Spleen (tissue), 11 donors: ENCODE data around the gene YJU2. TPM values are rescaled to one million over a fixed set of nuclear protein-coding genes. Genes with fewer than 3 reads are reported as not detected.
"Not testable (repeated sequence)": the region's sequence is repeated elsewhere in the genome, so short reads cannot be mapped to it uniquely, and the experiment has no call there.

Experiments used
- DNase-seq: peaks from one replicate; pipeline ENCODE4 v3.0.0-alpha.2; 2020
- H3K27ac ChIP-seq, 8 donors: fragments of 200-600 bp; sonication (generic) in 7 of 8; 1 replicate in 4 of 8; 2 replicates in 4 of 8; pipeline versions ENCODE4 v1.5.0 to v1.8.0; 2016 to 2021; ENCODE audit warnings: inconsistent platforms in 4 of 8, mild to moderate bottlenecking in 4 of 8, moderate library complexity in 1 of 8
- H3K27me3 ChIP-seq, 7 donors: fragments of 200-600 bp; sonication (generic) in 6 of 7; replicated peaks in 1 of 7; 1 replicate in 4 of 7; 2 replicates in 3 of 7; pipeline versions ENCODE4 v1.5.0 to v1.8.0; 2016 to 2021; ENCODE audit warnings: inconsistent platforms in 3 of 7, mild to moderate bottlenecking in 1 of 7
- H3K36me3 ChIP-seq, 6 donors: fragments of 200-600 bp; sonication (generic) in 5 of 6; 1 replicate in 4 of 6; 2 replicates in 2 of 6; pipeline versions ENCODE4 v1.5.0 to v1.8.0; 2016 to 2021; ENCODE audit warnings: inconsistent platforms in 2 of 6
- H3K4me1 ChIP-seq, 6 donors: fragments of 200-600 bp; sonication (generic) in 5 of 6; 1 replicate in 3 of 6; 2 replicates in 3 of 6; pipeline versions ENCODE4 v1.5.0 to v1.8.0; 2016 to 2021; ENCODE audit warnings: inconsistent platforms in 3 of 6
- H3K4me3 ChIP-seq, 8 donors: fragments of 200-600 bp; sonication (generic) in 7 of 8; 1 replicate in 4 of 8; 2 replicates in 4 of 8; pipeline versions ENCODE4 v1.5.0 to v1.8.0; 2016 to 2021; ENCODE audit warnings: inconsistent platforms in 4 of 8, mild to moderate bottlenecking in 4 of 8, moderate library complexity in 2 of 8
- H3K9me3 ChIP-seq, 8 donors: fragments of 200-600 bp; sonication (generic) in 7 of 8; 1 replicate in 4 of 8; 2 replicates in 4 of 8; pipeline versions ENCODE4 v1.5.0 to v1.8.0; 2016 to 2021; ENCODE audit warnings: inconsistent platforms in 4 of 8
- POLR2A ChIP-seq, 3 donors: fragments of 450-650 bp; IDR thresholded peaks; one replicate each; pipeline ENCODE4 v1.5.1; 2017; ENCODE audit warnings: antibody characterized with exemption in 3 of 3, mild to moderate bottlenecking in 1 of 3
- POLR2AphosphoS5 ChIP-seq, 3 donors: sonication (generic); formaldehyde crosslinking; IDR thresholded peaks; one replicate each; pipeline ENCODE4 v1.5.1; 2017; ENCODE audit warnings: antibody characterized with exemption in 3 of 3
- WGBS, 5 donors: extraction: QIAGEN DNeasy Blood & Tissue Kit in 3 of 5; methylation state at CpG; one replicate each; pipeline versions ENCODE4 v1.1.5 to v1.1.7; 2013 to 2018; 5-methylcytosine and 5-hydroxymethylcytosine counted together
- intact Hi-C: fragments of 100-400 bp; cut with DNase I; formaldehyde crosslinking; loops from one replicate; pipeline ENCODE4 v1.15.0; 2023; ENCODE audit warnings: low total_unique reads
- polyA plus RNA-seq, 3 donors: library from polyadenylated mRNA; stranded (reverse); fragments of 200-250 nt; gene quantifications; one replicate each; pipeline ENCODE4 v1.2.1, GENCODE V29; 2013
- total RNA-seq, 7 donors: library from RNA; depleted of rRNA in 3 of 7; stranded (reverse); fragments of >200 nt in 3 of 7; fragmentation: NEBNext Ultra II Directional in 4 of 7; extraction: Animal tissue kit (Norgen Biotek cat#: 25700) in 4 of 7; gene quantifications; one replicate each; pipeline versions ENCODE4 v1.1.0 to v1.2.1, GENCODE V29; 2016 to 2021
- TF ChIP-seq, protein P1 (sequence below), 11 experiments: fragments of 200-600 bp in 7 of 11; fragments of 450-650 bp in 4 of 11; sonication (generic) in 4 of 11; IDR thresholded peaks in 8 of 11; conservative IDR thresholded peaks in 3 of 11; 1 replicate in 7 of 11; 2 replicates in 4 of 11; pipeline versions ENCODE4 v1.4.0 to v1.8.0; 2016 to 2021; ENCODE audit warnings: antibody characterized with exemption in 11 of 11, inconsistent platforms in 4 of 11, mild to moderate bottlenecking in 1 of 11
- donor health status: healthy with polysubstance abuse.
- donor health status: DM: no; HTN: no; CAD: no; lungs with moderate emphysema.
- donor health status: DM: no; HTN: no; CAD: no.
- donor health status: Bipolar disorder and iron deficiency.
- donor health status: healthy.
- donor health status: DM: no; HTN: no; CAD: no.
- donor health status: DM: yes; HTN: yes; CAD: no.

The YJU2 gene
- total and polyA plus RNA-seq, 10 donors: 17.4 to 34.0 (median 22.5) TPM

DNA sequence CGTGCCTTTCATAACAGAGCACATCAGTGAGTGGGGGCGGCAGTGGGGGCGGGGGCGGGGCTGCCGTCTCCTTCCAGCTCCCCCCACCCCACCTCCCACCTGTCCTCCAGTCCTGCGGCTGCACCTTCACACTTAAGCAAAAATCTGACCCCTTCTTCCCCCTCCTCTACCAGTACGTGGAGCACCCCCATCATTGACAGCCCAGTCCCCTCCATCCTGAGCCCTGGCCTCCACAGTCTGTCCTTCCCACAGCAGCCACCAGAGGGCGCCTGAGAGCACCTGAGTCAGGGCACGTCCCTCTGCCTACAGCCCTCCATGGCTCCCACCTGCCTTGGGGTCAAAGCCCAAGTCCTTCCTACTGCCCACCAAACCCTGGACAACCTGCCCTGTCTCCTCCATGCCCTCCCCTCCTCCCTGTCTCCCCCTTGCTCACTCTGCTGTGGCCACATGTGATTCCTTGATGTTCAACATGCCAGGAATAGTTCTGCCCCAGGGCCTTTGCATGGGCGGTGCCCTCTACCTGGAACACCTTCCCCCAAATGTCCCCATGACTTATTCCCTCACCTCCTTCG, 13.5 kb upstream of the YJU2 start:
- H3K27me3 ChIP-seq: peaks cover 0 to 57% (median 15%) of the 10 kb centered on the region in 7 donors
- peak; percentile 91 for DNase-seq
- 34 to 50% (median 41%) methylated on average over 11 of the region's 11 CpGs for WGBS, 5 donors
- H3K9me3 ChIP-seq: no peaks in the 10 kb centered on the region
- intact Hi-C loops: no loop called here
- H3K4me3 ChIP-seq: no peak overlapping the region
- TF ChIP-seq, protein P1, sequence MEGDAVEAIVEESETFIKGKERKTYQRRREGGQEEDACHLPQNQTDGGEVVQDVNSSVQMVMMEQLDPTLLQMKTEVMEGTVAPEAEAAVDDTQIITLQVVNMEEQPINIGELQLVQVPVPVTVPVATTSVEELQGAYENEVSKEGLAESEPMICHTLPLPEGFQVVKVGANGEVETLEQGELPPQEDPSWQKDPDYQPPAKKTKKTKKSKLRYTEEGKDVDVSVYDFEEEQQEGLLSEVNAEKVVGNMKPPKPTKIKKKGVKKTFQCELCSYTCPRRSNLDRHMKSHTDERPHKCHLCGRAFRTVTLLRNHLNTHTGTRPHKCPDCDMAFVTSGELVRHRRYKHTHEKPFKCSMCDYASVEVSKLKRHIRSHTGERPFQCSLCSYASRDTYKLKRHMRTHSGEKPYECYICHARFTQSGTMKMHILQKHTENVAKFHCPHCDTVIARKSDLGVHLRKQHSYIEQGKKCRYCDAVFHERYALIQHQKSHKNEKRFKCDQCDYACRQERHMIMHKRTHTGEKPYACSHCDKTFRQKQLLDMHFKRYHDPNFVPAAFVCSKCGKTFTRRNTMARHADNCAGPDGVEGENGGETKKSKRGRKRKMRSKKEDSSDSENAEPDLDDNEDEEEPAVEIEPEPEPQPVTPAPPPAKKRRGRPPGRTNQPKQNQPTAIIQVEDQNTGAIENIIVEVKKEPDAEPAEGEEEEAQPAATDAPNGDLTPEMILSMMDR (IDR thresholded peaks at IDR 0.05 in 8 of 11, conservative IDR thresholded peaks at IDR 0.05 in 3 of 11): peak in 10 of 11 experiments; percentile 37 to 81 (median 65)
- TF ChIP-seq POLR2A (IDR thresholded peaks at IDR 0.05): no peak
- no peak overlapping the region for H3K27ac ChIP-seq
- peaks cover 0 to 26% (median 12%) of the 10 kb centered on the region in 6 donors for H3K4me1 ChIP-seq
- peaks cover 0 to 9% (median 0%) of the 10 kb centered on the region in 6 donors for H3K36me3 ChIP-seq

DNA sequence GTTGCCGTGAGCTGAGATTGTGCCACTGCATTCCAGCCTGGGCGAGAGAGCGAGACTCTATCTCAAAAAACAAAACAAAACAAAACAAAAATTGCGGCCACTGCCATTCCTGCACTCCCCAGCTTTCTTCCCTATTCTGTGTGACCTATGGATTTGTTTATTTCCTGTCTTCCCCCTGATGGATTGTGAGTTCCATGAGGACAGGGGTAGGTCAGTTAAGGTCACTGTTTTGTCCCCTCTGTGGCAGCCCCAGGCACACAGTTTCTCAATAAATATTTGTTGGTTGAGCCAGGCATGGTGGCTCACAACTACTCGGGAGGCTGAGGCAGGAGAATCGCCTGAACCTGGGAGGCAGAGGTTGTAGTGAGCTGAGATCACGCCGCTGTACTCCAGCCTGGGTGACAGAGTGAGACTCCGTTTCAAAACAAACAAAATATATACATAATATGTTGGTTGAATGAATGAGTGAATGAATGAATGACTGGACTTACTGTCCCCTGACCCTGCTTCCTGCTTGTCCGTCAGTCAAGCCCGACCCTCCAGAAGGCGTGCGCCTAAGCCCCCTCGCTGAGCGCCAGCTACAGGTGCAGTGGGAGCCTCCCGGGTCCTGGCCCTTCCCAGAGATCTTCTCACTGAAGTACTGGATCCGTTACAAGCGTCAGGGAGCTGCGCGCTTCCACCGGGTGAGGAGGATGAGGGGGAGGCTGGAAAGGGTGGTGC, 12.6 kb upstream of the YJU2 start:
- intact Hi-C loops: no loop called here
- TF ChIP-seq, protein P1 (IDR thresholded peaks at IDR 0.05 in 8 of 11, conservative IDR thresholded peaks at IDR 0.05 in 3 of 11): no peak
- TF ChIP-seq POLR2A (IDR thresholded peaks at IDR 0.05) (no peak), POLR2AphosphoS5 (IDR thresholded peaks at IDR 0.05) (no peak)
- Histone ChIP-seq H3K4me1 (peaks cover 0 to 17% (median 4%) of the 10 kb centered on the region in 6 donors), H3K9me3 (no peaks in the 10 kb centered on the region), H3K27ac (no peak overlapping the region), H3K4me3 (no peak overlapping the region), H3K36me3 (peaks cover 0 to 9% (median 0%) of the 10 kb centered on the region in 6 donors), H3K27me3 (peaks cover 0 to 47% (median 12%) of the 10 kb centered on the region in 7 donors)
- DNase-seq: no peak
- 65 to 73% (median 70%) methylated on average over 19 to 21 of the region's 21 CpGs for WGBS, 5 donors

DNA sequence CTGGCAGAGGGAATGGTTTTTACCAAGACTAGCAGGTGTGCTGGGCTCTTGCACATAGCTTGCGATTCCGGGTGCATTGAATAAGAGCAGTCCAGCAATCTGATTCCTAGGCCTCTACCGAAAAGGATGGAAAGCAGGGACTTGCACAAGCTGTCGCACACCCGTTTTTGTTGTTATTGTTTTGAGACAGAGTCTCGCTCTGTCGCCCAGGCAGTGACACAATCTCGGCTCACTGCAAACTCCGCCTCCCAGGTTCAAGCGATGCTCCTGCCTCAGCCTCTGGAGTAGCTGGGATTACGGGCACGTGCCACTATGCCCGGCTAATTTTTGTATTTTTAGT, 12.0 kb upstream of the YJU2 start:
- Histone ChIP-seq H3K27me3 (peaks cover 0 to 42% (median 9%) of the 10 kb centered on the region in 7 donors), H3K9me3 (no peaks in the 10 kb centered on the region), H3K4me3 (no peak overlapping the region), H3K4me1 (peaks cover 0 to 11% (median 0%) of the 10 kb centered on the region in 6 donors), H3K27ac (no peak overlapping the region), H3K36me3 (peaks cover 0 to 9% (median 0%) of the 10 kb centered on the region in 6 donors)
- 67 to 86% (median 85%) methylated on average over 13 of the region's 13 CpGs for WGBS, 5 donors
- TF ChIP-seq POLR2AphosphoS5 (IDR thresholded peaks at IDR 0.05) (no peak), POLR2A (IDR thresholded peaks at IDR 0.05) (no peak)
- TF ChIP-seq, protein P1 (IDR thresholded peaks at IDR 0.05 in 8 of 11, conservative IDR thresholded peaks at IDR 0.05 in 3 of 11): no peak
- intact Hi-C loops: no loop called here
- no peak for DNase-seq

DNA sequence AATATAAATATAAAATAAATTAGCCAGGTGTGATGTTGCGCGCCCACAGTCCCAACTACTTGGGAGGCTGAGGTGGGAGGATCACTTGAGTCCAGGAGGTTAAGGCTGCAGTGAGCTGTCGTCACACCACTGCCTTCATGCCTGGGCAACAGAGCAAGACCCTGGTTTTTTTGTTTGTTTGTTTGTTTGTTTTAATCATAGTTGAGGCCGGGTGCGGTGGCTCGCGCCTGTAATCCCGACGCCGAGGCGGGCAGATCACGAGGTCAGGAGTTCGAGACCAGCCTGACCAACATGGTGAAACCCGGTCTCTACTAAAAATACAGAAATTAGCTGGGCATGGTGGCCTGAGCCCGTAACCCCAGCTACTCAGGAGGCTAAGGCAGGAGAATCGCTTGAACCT, 9.4 kb upstream of the YJU2 start:
- H3K36me3 ChIP-seq, H3K4me1 ChIP-seq, H3K4me3 ChIP-seq, intact Hi-C loops, DNase-seq, H3K27ac ChIP-seq: not testable (repeated sequence)
- 86 to 94% (median 93%) methylated on average over 16 of the region's 16 CpGs for WGBS, 5 donors
- peaks cover 0 to 15% (median 7%) of the 10 kb centered on the region in 7 donors for H3K27me3 ChIP-seq
- peaks cover 0 to 18% (median 14%) of the 10 kb centered on the region in 8 donors for H3K9me3 ChIP-seq
